HL-60 (cell line): Measurements from ENCODE around the gene ABCG8.

Experiments
- TF ChIP-seq, protein P1 (sequence below): IDR thresholded peaks from one replicate; pipeline ENCODE4 v1.5.1; 2011; ENCODE audit warnings: low read length, control low read depth, inconsistent platforms; ENCODE audit not compliant: insufficient read depth
- TF ChIP-seq, protein P2 (sequence below): IDR thresholded peaks from 2 replicates; pipeline ENCODE4 v1.6.1; 2012; ENCODE audit warnings: low read depth; ENCODE audit not compliant: insufficient replicate concordance

DNA sequence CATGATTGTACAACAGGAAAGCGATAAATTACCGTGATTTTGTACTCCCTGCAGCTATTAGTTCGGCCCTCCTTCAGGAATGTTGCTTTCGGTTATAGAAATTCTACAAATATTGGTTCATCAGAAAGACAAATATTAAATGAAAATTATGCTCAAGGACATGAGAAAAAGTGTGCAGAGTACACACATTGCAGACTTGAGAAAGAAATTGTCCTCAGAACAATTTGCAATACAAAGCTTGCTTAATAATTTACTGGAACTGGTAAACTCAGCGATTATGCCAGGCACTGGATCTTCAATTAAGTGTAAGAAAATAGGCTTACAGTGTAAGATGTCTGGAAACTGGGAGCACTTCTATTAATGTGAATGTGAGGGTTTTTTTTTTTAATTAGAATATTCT, 45.9 kb downstream of the ABCG8 start:
- TF ChIP-seq, protein P1, sequence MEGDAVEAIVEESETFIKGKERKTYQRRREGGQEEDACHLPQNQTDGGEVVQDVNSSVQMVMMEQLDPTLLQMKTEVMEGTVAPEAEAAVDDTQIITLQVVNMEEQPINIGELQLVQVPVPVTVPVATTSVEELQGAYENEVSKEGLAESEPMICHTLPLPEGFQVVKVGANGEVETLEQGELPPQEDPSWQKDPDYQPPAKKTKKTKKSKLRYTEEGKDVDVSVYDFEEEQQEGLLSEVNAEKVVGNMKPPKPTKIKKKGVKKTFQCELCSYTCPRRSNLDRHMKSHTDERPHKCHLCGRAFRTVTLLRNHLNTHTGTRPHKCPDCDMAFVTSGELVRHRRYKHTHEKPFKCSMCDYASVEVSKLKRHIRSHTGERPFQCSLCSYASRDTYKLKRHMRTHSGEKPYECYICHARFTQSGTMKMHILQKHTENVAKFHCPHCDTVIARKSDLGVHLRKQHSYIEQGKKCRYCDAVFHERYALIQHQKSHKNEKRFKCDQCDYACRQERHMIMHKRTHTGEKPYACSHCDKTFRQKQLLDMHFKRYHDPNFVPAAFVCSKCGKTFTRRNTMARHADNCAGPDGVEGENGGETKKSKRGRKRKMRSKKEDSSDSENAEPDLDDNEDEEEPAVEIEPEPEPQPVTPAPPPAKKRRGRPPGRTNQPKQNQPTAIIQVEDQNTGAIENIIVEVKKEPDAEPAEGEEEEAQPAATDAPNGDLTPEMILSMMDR = no peak
- TF ChIP-seq, protein P2, sequence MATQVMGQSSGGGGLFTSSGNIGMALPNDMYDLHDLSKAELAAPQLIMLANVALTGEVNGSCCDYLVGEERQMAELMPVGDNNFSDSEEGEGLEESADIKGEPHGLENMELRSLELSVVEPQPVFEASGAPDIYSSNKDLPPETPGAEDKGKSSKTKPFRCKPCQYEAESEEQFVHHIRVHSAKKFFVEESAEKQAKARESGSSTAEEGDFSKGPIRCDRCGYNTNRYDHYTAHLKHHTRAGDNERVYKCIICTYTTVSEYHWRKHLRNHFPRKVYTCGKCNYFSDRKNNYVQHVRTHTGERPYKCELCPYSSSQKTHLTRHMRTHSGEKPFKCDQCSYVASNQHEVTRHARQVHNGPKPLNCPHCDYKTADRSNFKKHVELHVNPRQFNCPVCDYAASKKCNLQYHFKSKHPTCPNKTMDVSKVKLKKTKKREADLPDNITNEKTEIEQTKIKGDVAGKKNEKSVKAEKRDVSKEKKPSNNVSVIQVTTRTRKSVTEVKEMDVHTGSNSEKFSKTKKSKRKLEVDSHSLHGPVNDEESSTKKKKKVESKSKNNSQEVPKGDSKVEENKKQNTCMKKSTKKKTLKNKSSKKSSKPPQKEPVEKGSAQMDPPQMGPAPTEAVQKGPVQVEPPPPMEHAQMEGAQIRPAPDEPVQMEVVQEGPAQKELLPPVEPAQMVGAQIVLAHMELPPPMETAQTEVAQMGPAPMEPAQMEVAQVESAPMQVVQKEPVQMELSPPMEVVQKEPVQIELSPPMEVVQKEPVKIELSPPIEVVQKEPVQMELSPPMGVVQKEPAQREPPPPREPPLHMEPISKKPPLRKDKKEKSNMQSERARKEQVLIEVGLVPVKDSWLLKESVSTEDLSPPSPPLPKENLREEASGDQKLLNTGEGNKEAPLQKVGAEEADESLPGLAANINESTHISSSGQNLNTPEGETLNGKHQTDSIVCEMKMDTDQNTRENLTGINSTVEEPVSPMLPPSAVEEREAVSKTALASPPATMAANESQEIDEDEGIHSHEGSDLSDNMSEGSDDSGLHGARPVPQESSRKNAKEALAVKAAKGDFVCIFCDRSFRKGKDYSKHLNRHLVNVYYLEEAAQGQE = no peak
